ENCODE data around the gene ZNF26.
"Not testable (repeated sequence)": the region's sequence is repeated elsewhere in the genome, so short reads cannot be mapped to it uniquely, and the experiment has no call there.

Gene ZNF26

GRCh38 chr12:132986001-132986884, at the start of gene ZNF26:
Gene ZNF26 (plus strand): TSS chr12:132986367. CDS start chr12:132986841, 474 bp downstream.
- peak; percentile 67 to 94 (median 88) for DNase-seq

- not testable (repeated sequence) for DNase-seq
Observed at GRCh38 chr12:132936921-132937320, 49.2 kb upstream of the ZNF26 start.

- DNase-seq = no peak
Observed at GRCh38 chr12:132937476-132937875, 48.7 kb upstream of the ZNF26 start.

GRCh38 chr12:132938807-132939206, 47.4 kb upstream of the ZNF26 start:
- not testable (repeated sequence) for DNase-seq

GRCh38 chr12:132940071-132940719, 46.0 kb upstream of the ZNF26 start:
- DNase-seq = no peak

GRCh38 chr12:132941336-132941954, 44.7 kb upstream of the ZNF26 start:
- DNase-seq = no peak

- no peak for DNase-seq
Observed at GRCh38 chr12:132942611-132943010, 43.6 kb upstream of the ZNF26 start.

GRCh38 chr12:132945806-132946205, 40.4 kb upstream of the ZNF26 start:
- no peak for DNase-seq

GRCh38 chr12:132946246-132946820, 39.8 kb upstream of the ZNF26 start:
- DNase-seq = no peak

- DNase-seq = no peak
Observed at GRCh38 chr12:132948146-132949066, 37.8 kb upstream of the ZNF26 start.

GRCh38 chr12:132949936-132950837, 36.0 kb upstream of the ZNF26 start:
- no peak for DNase-seq

GRCh38 chr12:132950844-132951535, 35.2 kb upstream of the ZNF26 start:
- no peak for DNase-seq

GRCh38 chr12:132951649-132952048, 34.5 kb upstream of the ZNF26 start:
- no peak for DNase-seq

- no peak for DNase-seq
Observed at GRCh38 chr12:132952371-132953162, 33.6 kb upstream of the ZNF26 start.

- DNase-seq = no peak
Observed at GRCh38 chr12:132953163-132953425, 33.1 kb upstream of the ZNF26 start.

GRCh38 chr12:132953771-132954170, 32.4 kb upstream of the ZNF26 start:
- no peak for DNase-seq

GRCh38 chr12:132954471-132955048, 31.6 kb upstream of the ZNF26 start:
- DNase-seq = no peak

All from anterior cingulate cortex (tissue), 58 donors.